ENCODE results near the gene TBCK.

The TBCK gene

DNA sequence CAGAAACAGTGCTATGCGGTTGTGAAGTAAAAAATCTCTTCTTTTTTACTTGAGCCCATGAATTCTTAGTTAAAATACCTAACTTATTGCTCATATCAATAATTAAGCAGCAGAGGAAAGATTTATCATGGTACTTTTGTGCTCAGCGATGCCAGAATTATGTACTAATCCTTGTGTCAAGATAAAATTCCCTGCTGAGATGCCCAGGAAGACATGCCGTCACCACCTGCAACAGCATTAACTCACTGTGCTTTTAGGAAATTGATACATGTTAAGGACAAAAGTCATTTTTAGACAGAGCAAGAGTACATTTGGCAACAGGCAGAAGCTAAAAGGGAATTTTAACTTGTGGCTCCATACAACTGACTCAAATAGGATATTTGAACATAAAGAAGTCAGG lies 281.8 kb downstream of the TBCK start:
- Histone ChIP-seq H4K8ac (ENCODE audit: low read depth, low read length) (no peak overlapping the region), H3K79me2 (ENCODE audit: control insufficient read depth, insufficient read depth, low read length) (no peaks in the 10 kb centered on the region), H3K27me3 (ENCODE audit: insufficient read depth, low read length, poor library complexity) (no peaks in the 10 kb centered on the region), H3K9ac (ENCODE audit: low read length) (no peak overlapping the region), H3K4me3 (ENCODE audit: low read length) (no peak overlapping the region), H3K4ac (ENCODE audit: low read depth, low read length) (no peak overlapping the region), H3K36me3 (ENCODE audit: control insufficient read depth, insufficient read depth, low read length) (no peaks in the 10 kb centered on the region), H3K18ac (ENCODE audit: low read length) (no peak overlapping the region), H2BK5ac (ENCODE audit: low read length) (no peak overlapping the region), H2BK120ac (ENCODE audit: low read depth, low read length) (no peak overlapping the region), H3K27ac (ENCODE audit: low read depth, low read length) (no peak overlapping the region), H2AK5ac (ENCODE audit: low read length) (no peak overlapping the region), H3K79me1 (ENCODE audit: low read length) (no peaks in the 10 kb centered on the region), H3K56ac (ENCODE audit: low read length) (no peak overlapping the region), H2BK15ac (replicated peaks; ENCODE audit: low read depth) (no peak overlapping the region), H4K5ac (ENCODE audit: low read length) (no peak overlapping the region), H3K4me1 (ENCODE audit: control insufficient read depth, low read depth, low read length) (no peaks in the 10 kb centered on the region), H3K4me2 (ENCODE audit: low read length) (no peak overlapping the region), H3K23ac (ENCODE audit: low read length) (no peak overlapping the region)
- WGBS (ENCODE audit: extremely low coverage, insufficient coverage, low lambda C conversion rate) = no CpG with 5 or more reads among the region's 3 CpGs
- no peak for DNase-seq

DNA sequence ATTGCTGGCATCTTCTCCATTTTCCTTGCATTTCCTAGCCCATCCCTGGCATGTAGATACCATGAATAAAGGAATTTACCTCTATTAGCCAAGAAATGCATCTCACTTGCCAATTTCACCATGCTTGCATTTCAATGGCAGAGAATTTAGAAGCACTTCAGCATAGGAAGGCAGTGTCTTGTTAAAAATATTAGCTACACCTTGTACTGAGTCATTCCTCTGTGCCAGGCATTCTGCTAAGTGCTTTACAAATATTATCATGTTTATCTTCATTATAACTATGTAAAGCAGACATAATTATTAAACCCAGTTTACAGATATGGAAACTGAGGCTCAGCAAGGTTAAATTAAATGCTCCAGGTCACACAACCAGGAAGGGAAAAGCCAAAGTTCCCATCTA lies 282.5 kb downstream of the TBCK start:
- Histone ChIP-seq H3K18ac (ENCODE audit: low read length) (no peak overlapping the region), H3K27me3 (ENCODE audit: insufficient read depth, low read length, poor library complexity) (no peaks in the 10 kb centered on the region), H3K4me2 (ENCODE audit: low read length) (no peak overlapping the region), H3K4ac (ENCODE audit: low read depth, low read length) (no peak overlapping the region), H4K5ac (ENCODE audit: low read length) (no peak overlapping the region), H3K56ac (ENCODE audit: low read length) (no peak overlapping the region), H3K9ac (ENCODE audit: low read length) (no peak overlapping the region), H4K8ac (ENCODE audit: low read depth, low read length) (no peak overlapping the region), H3K23ac (ENCODE audit: low read length) (no peak overlapping the region), H3K4me3 (ENCODE audit: low read length) (no peak overlapping the region), H3K27ac (ENCODE audit: low read depth, low read length) (no peak overlapping the region), H2BK120ac (ENCODE audit: low read depth, low read length) (no peak overlapping the region), H3K79me1 (ENCODE audit: low read length) (no peaks in the 10 kb centered on the region), H3K36me3 (ENCODE audit: control insufficient read depth, insufficient read depth, low read length) (no peaks in the 10 kb centered on the region), H3K4me1 (ENCODE audit: control insufficient read depth, low read depth, low read length) (no peaks in the 10 kb centered on the region), H2BK5ac (ENCODE audit: low read length) (no peak overlapping the region), H3K79me2 (ENCODE audit: control insufficient read depth, insufficient read depth, low read length) (no peaks in the 10 kb centered on the region), H2BK15ac (replicated peaks; ENCODE audit: low read depth) (no peak overlapping the region), H2AK5ac (ENCODE audit: low read length) (no peak overlapping the region)
- DNase-seq = no peak

- H2AK5ac ChIP-seq (ENCODE audit: low read length) = no peak overlapping the region
- H4K5ac ChIP-seq (ENCODE audit: low read length) = no peak overlapping the region
- no peak overlapping the region for H3K56ac ChIP-seq (ENCODE audit: low read length)
- H3K4me1 ChIP-seq (ENCODE audit: control insufficient read depth, low read depth, low read length) = no peaks in the 10 kb centered on the region
- no peak overlapping the region for H3K4ac ChIP-seq (ENCODE audit: low read depth, low read length)
- no peak overlapping the region for H3K4me2 ChIP-seq (ENCODE audit: low read length)
- no peak overlapping the region for H2BK15ac ChIP-seq (replicated peaks; ENCODE audit: low read depth)
- no CpG with 5 or more reads among the region's 1 CpG for WGBS (ENCODE audit: extremely low coverage, insufficient coverage, low lambda C conversion rate)
- no peak for DNase-seq
- no peak overlapping the region for H3K4me3 ChIP-seq (ENCODE audit: low read length)
- no peaks in the 10 kb centered on the region for H3K79me1 ChIP-seq (ENCODE audit: low read length)
- no peak overlapping the region for H2BK120ac ChIP-seq (ENCODE audit: low read depth, low read length)
- H3K23ac ChIP-seq (ENCODE audit: low read length) = no peak overlapping the region
- no peaks in the 10 kb centered on the region for H3K36me3 ChIP-seq (ENCODE audit: control insufficient read depth, insufficient read depth, low read length)
- no peak overlapping the region for H3K18ac ChIP-seq (ENCODE audit: low read length)
- H2BK5ac ChIP-seq (ENCODE audit: low read length) = no peak overlapping the region
- H3K9ac ChIP-seq (ENCODE audit: low read length) = no peak overlapping the region
- H3K27me3 ChIP-seq (ENCODE audit: insufficient read depth, low read length, poor library complexity) = no peaks in the 10 kb centered on the region
- H3K79me2 ChIP-seq (ENCODE audit: control insufficient read depth, insufficient read depth, low read length) = no peaks in the 10 kb centered on the region
- H3K27ac ChIP-seq (ENCODE audit: low read depth, low read length) = no peak overlapping the region
- no peak overlapping the region for H4K8ac ChIP-seq (ENCODE audit: low read depth, low read length)
Observed at GRCh38 chr4:106032851-106033286, 283.1 kb downstream of the TBCK start.

GRCh38 chr4:106022454-106022853 lies 293.6 kb downstream of the TBCK start:
- H4K5ac ChIP-seq (ENCODE audit: low read length) = no peak overlapping the region
- no peak overlapping the region for H2BK15ac ChIP-seq (replicated peaks; ENCODE audit: low read depth)
- H2BK120ac ChIP-seq (ENCODE audit: low read depth, low read length) = no peak overlapping the region
- no peaks in the 10 kb centered on the region for H3K4me1 ChIP-seq (ENCODE audit: control insufficient read depth, low read depth, low read length)
- no peak overlapping the region for H2AK5ac ChIP-seq (ENCODE audit: low read length)
- H3K79me2 ChIP-seq (ENCODE audit: control insufficient read depth, insufficient read depth, low read length) = no peaks in the 10 kb centered on the region
- no peak overlapping the region for H3K4me3 ChIP-seq (ENCODE audit: low read length)
- no peak overlapping the region for H3K18ac ChIP-seq (ENCODE audit: low read length)
- no peak overlapping the region for H3K9ac ChIP-seq (ENCODE audit: low read length)
- DNase-seq = no peak
- H3K27me3 ChIP-seq (ENCODE audit: insufficient read depth, low read length, poor library complexity) = no peaks in the 10 kb centered on the region
- H3K27ac ChIP-seq (ENCODE audit: low read depth, low read length) = no peak overlapping the region
- no CpG with 5 or more reads among the region's 2 CpGs for WGBS (ENCODE audit: extremely low coverage, insufficient coverage, low lambda C conversion rate)
- no peaks in the 10 kb centered on the region for H3K36me3 ChIP-seq (ENCODE audit: control insufficient read depth, insufficient read depth, low read length)
- no peak overlapping the region for H3K23ac ChIP-seq (ENCODE audit: low read length)
- H3K56ac ChIP-seq (ENCODE audit: low read length) = no peak overlapping the region
- no peak overlapping the region for H3K4ac ChIP-seq (ENCODE audit: low read depth, low read length)
- H2BK5ac ChIP-seq (ENCODE audit: low read length) = no peak overlapping the region
- no peaks in the 10 kb centered on the region for H3K79me1 ChIP-seq (ENCODE audit: low read length)
- H4K8ac ChIP-seq (ENCODE audit: low read depth, low read length) = no peak overlapping the region
- H3K4me2 ChIP-seq (ENCODE audit: low read length) = no peak overlapping the region

- H3K4me2 ChIP-seq (ENCODE audit: low read length) = no peak overlapping the region
- H4K8ac ChIP-seq (ENCODE audit: low read depth, low read length) = no peak overlapping the region
- H3K4me3 ChIP-seq (ENCODE audit: low read length) = no peak overlapping the region
- WGBS (ENCODE audit: extremely low coverage, insufficient coverage, low lambda C conversion rate) = no CpG with 5 or more reads among the region's 5 CpGs
- no peak overlapping the region for H4K5ac ChIP-seq (ENCODE audit: low read length)
- no peak overlapping the region for H2BK15ac ChIP-seq (replicated peaks; ENCODE audit: low read depth)
- no peaks in the 10 kb centered on the region for H3K79me1 ChIP-seq (ENCODE audit: low read length)
- no peak for DNase-seq
- H2AK5ac ChIP-seq (ENCODE audit: low read length) = no peak overlapping the region
- H3K18ac ChIP-seq (ENCODE audit: low read length) = no peak overlapping the region
- no peak overlapping the region for H2BK5ac ChIP-seq (ENCODE audit: low read length)
- no peak overlapping the region for H3K27ac ChIP-seq (ENCODE audit: low read depth, low read length)
- no peak overlapping the region for H3K4ac ChIP-seq (ENCODE audit: low read depth, low read length)
- no peaks in the 10 kb centered on the region for H3K36me3 ChIP-seq (ENCODE audit: control insufficient read depth, insufficient read depth, low read length)
- no peaks in the 10 kb centered on the region for H3K4me1 ChIP-seq (ENCODE audit: control insufficient read depth, low read depth, low read length)
- H3K23ac ChIP-seq (ENCODE audit: low read length) = no peak overlapping the region
- no peaks in the 10 kb centered on the region for H3K79me2 ChIP-seq (ENCODE audit: control insufficient read depth, insufficient read depth, low read length)
- no peaks in the 10 kb centered on the region for H3K27me3 ChIP-seq (ENCODE audit: insufficient read depth, low read length, poor library complexity)
- H2BK120ac ChIP-seq (ENCODE audit: low read depth, low read length) = no peak overlapping the region
- H3K56ac ChIP-seq (ENCODE audit: low read length) = no peak overlapping the region
- no peak overlapping the region for H3K9ac ChIP-seq (ENCODE audit: low read length)
Observed at GRCh38 chr4:106021737-106022410, 294.1 kb downstream of the TBCK start.

DNA sequence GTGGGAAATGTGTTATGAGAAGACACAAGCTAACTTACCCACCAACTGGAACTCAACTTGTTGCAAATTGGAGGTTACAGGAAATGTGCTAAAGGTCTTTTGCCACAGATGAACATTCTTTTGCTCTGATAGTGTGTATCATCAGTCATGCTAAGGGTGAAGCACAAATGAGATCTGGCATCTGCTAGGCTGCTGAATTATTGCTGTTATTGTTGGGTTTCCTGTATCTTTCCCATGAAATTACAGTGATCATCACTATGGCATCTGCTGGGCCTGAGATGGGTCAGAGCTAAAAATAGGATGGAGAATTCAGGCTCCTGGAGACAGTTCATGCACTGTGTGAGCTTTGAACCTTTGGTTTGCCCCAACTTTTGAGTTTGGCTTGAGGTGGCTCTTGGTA lies 296.2 kb downstream of the TBCK start:
- Histone ChIP-seq H4K5ac (ENCODE audit: low read length) (no peak overlapping the region), H3K4me1 (ENCODE audit: control insufficient read depth, low read depth, low read length) (no peaks in the 10 kb centered on the region), H2AK5ac (ENCODE audit: low read length) (no peak overlapping the region), H3K27me3 (ENCODE audit: insufficient read depth, low read length, poor library complexity) (no peaks in the 10 kb centered on the region), H3K9ac (ENCODE audit: low read length) (no peak overlapping the region), H2BK5ac (ENCODE audit: low read length) (no peak overlapping the region), H4K8ac (ENCODE audit: low read depth, low read length) (no peak overlapping the region), H3K79me2 (ENCODE audit: control insufficient read depth, insufficient read depth, low read length) (no peaks in the 10 kb centered on the region), H3K23ac (ENCODE audit: low read length) (no peak overlapping the region), H3K36me3 (ENCODE audit: control insufficient read depth, insufficient read depth, low read length) (no peaks in the 10 kb centered on the region), H3K4ac (ENCODE audit: low read depth, low read length) (no peak overlapping the region), H3K79me1 (ENCODE audit: low read length) (no peaks in the 10 kb centered on the region), H3K27ac (ENCODE audit: low read depth, low read length) (no peak overlapping the region), H3K56ac (ENCODE audit: low read length) (no peak overlapping the region), H3K18ac (ENCODE audit: low read length) (no peak overlapping the region), H3K4me3 (ENCODE audit: low read length) (no peak overlapping the region), H2BK120ac (ENCODE audit: low read depth, low read length) (no peak overlapping the region), H3K4me2 (ENCODE audit: low read length) (no peak overlapping the region), H2BK15ac (replicated peaks; ENCODE audit: low read depth) (no peak overlapping the region)
- DNase-seq = no peak

All from mesendoderm (in vitro differentiated cells).